Activated effector memory CD4-positive, alpha-beta T cell treated with anti-CD3 and anti-CD28 coated beads, Interleukin-2, amount 50 U/mL, for 16 hours (primary cell): ENCODE data around the gene DKKL1.
A peak's percentile ranks its signal among the peaks of the same experiment; 100 is the strongest.
"Not testable (repeated sequence)": the region's sequence is repeated elsewhere in the genome, so short reads cannot be mapped to it uniquely, and the experiment has no call there.

Experiments used
- DNase-seq: peaks from one replicate; pipeline ENCODE4 v3.0.0-alpha.2; 2020

DKKL1 gene

GRCh38 chr19:49363268-49364082, at the start of gene DKKL1:
TSS of gene DKKL1 (plus strand) at chr19:49363877. CDS start at chr19:49363999, 122 bp downstream.
- DNase-seq, result peak; percentile 83

- no peak for DNase-seq
These were observed 48.6 kb upstream of the DKKL1 start for GRCh38 chr19:49315111-49315510.

- DNase-seq, result no peak
These were observed 47.4 kb upstream of the DKKL1 start for GRCh38 chr19:49316284-49316683.

- DNase-seq, result no peak
These were observed 45.4 kb upstream of the DKKL1 start for GRCh38 chr19:49318296-49318695.

GRCh38 chr19:49324801-49325576, 38.7 kb upstream of the DKKL1 start, which contains the start of gene SLC6A16:
TSS of gene SLC6A16 (minus strand) at chr19:49325191. CDS start at chr19:49311347, 13,844 bp downstream.
- DNase-seq, result peak; percentile 54

- DNase-seq, result not testable (repeated sequence)
These were observed 37.9 kb upstream of the DKKL1 start for GRCh38 chr19:49325756-49326155.

GRCh38 chr19:49326165-49326704, 37.4 kb upstream of the DKKL1 start:
- DNase-seq, result no peak

- peak; percentile 78 for DNase-seq
These were observed 35.7 kb upstream of the DKKL1 start for GRCh38 chr19:49327878-49328544.

GRCh38 chr19:49328741-49329140, 34.9 kb upstream of the DKKL1 start:
- no peak for DNase-seq

GRCh38 chr19:49331187-49331586, 32.5 kb upstream of the DKKL1 start:
- DNase-seq, result peak; percentile 36

GRCh38 chr19:49331616-49332055, 32.0 kb upstream of the DKKL1 start:
- peak; percentile 86 for DNase-seq

GRCh38 chr19:49332691-49333417, 30.8 kb upstream of the DKKL1 start:
- peak; percentile 57 for DNase-seq

GRCh38 chr19:49333418-49333805, 30.3 kb upstream of the DKKL1 start:
- DNase-seq, result no peak

- peak; percentile 89 for DNase-seq
These were observed 29.8 kb upstream of the DKKL1 start for GRCh38 chr19:49333811-49334288.

GRCh38 chr19:49335071-49335783, 28.4 kb upstream of the DKKL1 start, which contains the start of gene CD37:
TSS of gene CD37 (plus strand) at chr19:49335406. CDS start at chr19:49335541, 135 bp downstream.
- peak; percentile 84 for DNase-seq

GRCh38 chr19:49335784-49336481, 27.7 kb upstream of the DKKL1 start:
- peak; percentile 54 for DNase-seq

GRCh38 chr19:49336482-49337266, 27.0 kb upstream of the DKKL1 start:
- peak; percentile 59 for DNase-seq

GRCh38 chr19:49337267-49338022, 26.2 kb upstream of the DKKL1 start:
- DNase-seq, result peak; percentile 16
